A673 (cell line): Measurements from ENCODE around the gene TMA16.

Experiments used
- CTCF ChIP-seq: fragments of 300-800, 200-600 bp; sonication (generic); conservative IDR thresholded peaks from 2 replicates; pipeline ENCODE4 v1.5.1; 2017; ENCODE audit warnings: low read depth, mild to moderate bottlenecking, antibody characterized with exemption, low read length, moderate library complexity, mixed read lengths
- EZH2 ChIP-seq: fragments of 200-600 bp; sonication (generic); IDR thresholded peaks from 2 replicates; pipeline ENCODE4 v1.6.1; 2017; ENCODE audit warnings: borderline replicate concordance, low read depth, mild to moderate bottlenecking, mixed read lengths, antibody characterized with exemption, low read length; ENCODE audit not compliant: poor library complexity, severe bottlenecking

GRCh38 chr4:163523791-163524365, 29.4 kb downstream of the TMA16 start:
- TF ChIP-seq EZH2 (no peak), CTCF (no peak)
